ENCODE results near the gene RBMX. TPM values are rescaled to one million over a fixed set of nuclear protein-coding genes. Genes with fewer than 3 reads are reported as not detected.
"Not testable (repeated sequence)": the region's sequence is repeated elsewhere in the genome, so short reads cannot be mapped to it uniquely, and the experiment has no call there.

Gene RBMX
- total and polyA plus RNA-seq, 2 of the 4 experiments (the other 2 are of a cell fraction): 151 to 337 TPM

DNA sequence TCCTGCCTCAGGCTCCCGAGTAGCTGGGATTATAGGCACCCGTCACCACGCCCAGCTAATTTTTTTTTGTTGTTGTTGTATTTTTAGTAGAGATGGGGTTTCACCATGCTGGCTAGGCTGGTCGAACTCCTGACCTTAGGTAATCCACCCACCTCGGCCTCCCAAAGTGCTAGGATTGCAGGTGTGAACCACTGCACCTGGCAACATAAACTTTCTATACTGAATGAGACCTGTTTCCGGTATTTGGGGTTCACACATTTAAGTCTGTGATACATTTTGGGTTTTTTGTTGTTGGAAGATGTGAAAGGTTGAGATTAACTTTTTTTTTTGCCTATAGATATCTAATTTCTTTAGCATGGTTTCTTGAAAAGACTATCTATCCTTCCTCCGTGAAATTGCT lies 31.1 kb upstream of the RBMX start:
- H3K4me1 ChIP-seq (ENCODE audit: control insufficient read depth, insufficient read depth, low read length); H3K23ac ChIP-seq (ENCODE audit: low read depth, low read length); BruUV-seq (replicated peaks); H2BK15ac ChIP-seq (ENCODE audit: low read depth, low read length); H3K9me1 ChIP-seq (ENCODE audit: insufficient read depth, low read length); in situ Hi-C loops (cut with MboI; ENCODE audit: low sequenced_read_pairs); H3K27ac ChIP-seq (ENCODE audit: insufficient read depth, low read length); H4K8ac ChIP-seq (ENCODE audit: low read depth in 2 of 2, low read length in 2 of 2); H3K36me3 ChIP-seq (ENCODE audit: control insufficient read depth, insufficient read depth, low read length); H2AK9ac ChIP-seq (replicated peaks; ENCODE audit: low read depth, low read length, poor library complexity); H3K18ac ChIP-seq (ENCODE audit: low read depth, low read length); H2AFZ ChIP-seq (replicated peaks; ENCODE audit: low read length, poor library complexity); H3K9me3 ChIP-seq (ENCODE audit: control insufficient read depth, insufficient read depth, low read length); dilution Hi-C loops (cut with HindIII; ENCODE audit: low sequenced_read_pairs, unreplicated experiment); H4K5ac ChIP-seq (ENCODE audit: low read depth, low read length); H3K4me3 ChIP-seq (ENCODE audit: insufficient read depth, low read depth, low read length); H3K56ac ChIP-seq (ENCODE audit: extremely low read depth, insufficient read depth, low read length); H3K79me1 ChIP-seq (ENCODE audit: low read depth in 1 of 2, low read length in 2 of 2); H2BK120ac ChIP-seq (ENCODE audit: low read depth, low read length); ATAC-seq (ENCODE audit: low read depth); H2BK5ac ChIP-seq (ENCODE audit: low read depth, low read length, poor library complexity, severe bottlenecking); H4K91ac ChIP-seq (ENCODE audit: insufficient read depth, low read depth, low read length); H3K4ac ChIP-seq (ENCODE audit: low read depth, low read length); H3K4me2 ChIP-seq (ENCODE audit: low read depth, low read length); H3K9ac ChIP-seq (ENCODE audit: low read depth, low read length); H2BK20ac ChIP-seq (ENCODE audit: low read depth, low read length); DNase-seq; H2AK5ac ChIP-seq (ENCODE audit: low read depth, low read length); H4K20me1 ChIP-seq (ENCODE audit: insufficient read depth, low read length); POLR2A ChIA-PET (ENCODE audit: unreplicated experiment); H3K14ac ChIP-seq (replicated peaks; ENCODE audit: low read depth, low read length); H3K27me3 ChIP-seq (ENCODE audit: control insufficient read depth, insufficient read depth, low read length): not testable (repeated sequence)
- WGBS, 2 experiments (ENCODE audit: extremely low coverage in 2 of 2, insufficient read length in 1 of 2): no CpG with 5 or more reads among the region's 7 CpGs
- intact Hi-C loops (cut with micrococcal nuclease): loop anchor here (5.0 kb wide), 1 partner anchor 144 kb away; no protein-coding TSS in a partner anchor
- CTCF ChIA-PET: interaction anchor here (1.5 kb wide), 1 partner anchor 14 kb away, joined by 3 read pairs; no protein-coding TSS in a partner anchor
